Naive thymus-derived CD4-positive, alpha-beta T cell (primary cell): ENCODE results near the gene ASTN1. TPM values are rescaled to one million over a fixed set of nuclear protein-coding genes. Genes with fewer than 3 reads are reported as not detected.

Source experiments
- ATAC-seq: fragments of 150-1000 bp; cut with Tn5 transposase; 2 replicates; pipeline ENCODE4 v1.10.0; 2021; ENCODE audit warnings: mild to moderate bottlenecking, moderate library complexity
- CTCF ChIA-PET: fragments of 350-600 bp; sonication (Branson Sonifier 250); formaldehyde crosslinking; loops from one replicate; lab custom pipeline; 2021; ENCODE audit warnings: antibody characterized with exemption; lab: Charles Lee
- POLR2A ChIA-PET: fragments of 350-600 bp; sonication (Branson Sonifier 250); formaldehyde crosslinking; loops from one replicate; lab custom pipeline; 2021; ENCODE audit warnings: antibody characterized with exemption, inconsistent platforms; lab: Charles Lee
- DNase-seq, 9 donors: peaks; one replicate each; pipeline versions ENCODE4 v3.0.0 to v3.0.0-alpha.2; 2020 to 2022; ENCODE audit warnings: mixed read lengths in 1 of 9
- H3K27ac ChIP-seq: one replicate; pipeline ENCODE4 v1.7.0; 2013; ENCODE audit warnings: mild to moderate bottlenecking, low read depth, low read length, moderate library complexity
- H3K27me3 ChIP-seq, 2 donors: one replicate each; pipeline ENCODE4 v1.7.0; 2013; ENCODE audit warnings: low read length in 2 of 2, mild to moderate bottlenecking in 2 of 2, moderate library complexity in 2 of 2; ENCODE audit not compliant: control insufficient read depth in 2 of 2, insufficient read depth in 2 of 2
- H3K36me3 ChIP-seq, 3 experiments: 1 replicate in 2 of 3; 2 replicates in 1 of 3; pipeline ENCODE4 v1.7.0; 2013; ENCODE audit warnings: low read length in 3 of 3, mild to moderate bottlenecking in 3 of 3, moderate library complexity in 1 of 3; ENCODE audit not compliant: insufficient read depth in 3 of 3, control insufficient read depth in 2 of 3
- H3K4me1 ChIP-seq, 2 donors: one replicate each; pipeline ENCODE4 v1.7.0; 2013; ENCODE audit warnings: low read length in 2 of 2, mild to moderate bottlenecking in 2 of 2, moderate library complexity in 1 of 2; ENCODE audit not compliant: control insufficient read depth in 2 of 2, insufficient read depth in 2 of 2
- H3K4me3 ChIP-seq: 2 replicates; pipeline ENCODE4 v1.7.0; 2013; ENCODE audit warnings: mild to moderate bottlenecking, low read length
- H3K9me3 ChIP-seq, 3 experiments: 1 replicate in 2 of 3; 2 replicates in 1 of 3; pipeline ENCODE4 v1.7.0; 2013; ENCODE audit warnings: low read length in 3 of 3; ENCODE audit not compliant: control insufficient read depth in 2 of 3
- H3K27ac Mint-ChIP-seq, 9 donors: one replicate each; pipeline ENCODE4 v1.8.0; 2020 to 2022; ENCODE audit warnings: mixed read lengths in 9 of 9, mild to moderate bottlenecking in 8 of 9, moderate library complexity in 5 of 9, inconsistent platforms in 2 of 9
- H3K27me3 Mint-ChIP-seq, 5 donors: one replicate each; pipeline ENCODE4 v1.8.0; 2021 to 2022; ENCODE audit warnings: mixed read lengths in 5 of 5, mild to moderate bottlenecking in 1 of 5
- H3K36me3 Mint-ChIP-seq, 5 donors: one replicate each; pipeline ENCODE4 v1.8.0; 2020 to 2022; ENCODE audit warnings: mixed read lengths in 5 of 5, mild to moderate bottlenecking in 3 of 5, inconsistent platforms in 1 of 5
- H3K4me1 Mint-ChIP-seq, 7 donors: one replicate each; pipeline ENCODE4 v1.8.0; 2020 to 2022; ENCODE audit warnings: mixed read lengths in 7 of 7, mild to moderate bottlenecking in 3 of 7, inconsistent platforms in 1 of 7
- H3K4me3 Mint-ChIP-seq, 10 donors: one replicate each; pipeline ENCODE4 v1.8.0; 2020 to 2022; ENCODE audit warnings: mild to moderate bottlenecking in 10 of 10, mixed read lengths in 10 of 10, moderate library complexity in 6 of 10, inconsistent platforms in 2 of 10
- H3K9me3 Mint-ChIP-seq, 11 donors: one replicate each; pipeline ENCODE4 v1.8.0; 2020 to 2022; ENCODE audit warnings: mixed read lengths in 11 of 11, mild to moderate bottlenecking in 4 of 11, inconsistent platforms in 1 of 11, moderate library complexity in 1 of 11
- intact Hi-C, 2 donors: fragments of 100-400 bp; cut with micrococcal nuclease; formaldehyde crosslinking; loops; one replicate each; pipeline ENCODE4 v1.15.1; 2023
- polyA plus RNA-seq, 2 donors: library from polyadenylated mRNA; unstranded; fragments of 300-500 nt; fragmentation: Illumina TruSeq; gene quantifications; one replicate each; pipeline ENCODE4 v1.2.3, GENCODE V29; 2021
- total RNA-seq, 6 experiments: library from RNA in 5 of 6; stranded (reverse) in 5 of 6; gene quantifications; 1 replicate in 5 of 6; 2 replicates in 1 of 6; pipeline ENCODE4 v1.2.3 and lab custom pipeline; 2021 to 2026

The ASTN1 gene
- total and polyA plus RNA-seq, 7 experiments from 2014 or later: 0.07 TPM; not detected in 6

DNA sequence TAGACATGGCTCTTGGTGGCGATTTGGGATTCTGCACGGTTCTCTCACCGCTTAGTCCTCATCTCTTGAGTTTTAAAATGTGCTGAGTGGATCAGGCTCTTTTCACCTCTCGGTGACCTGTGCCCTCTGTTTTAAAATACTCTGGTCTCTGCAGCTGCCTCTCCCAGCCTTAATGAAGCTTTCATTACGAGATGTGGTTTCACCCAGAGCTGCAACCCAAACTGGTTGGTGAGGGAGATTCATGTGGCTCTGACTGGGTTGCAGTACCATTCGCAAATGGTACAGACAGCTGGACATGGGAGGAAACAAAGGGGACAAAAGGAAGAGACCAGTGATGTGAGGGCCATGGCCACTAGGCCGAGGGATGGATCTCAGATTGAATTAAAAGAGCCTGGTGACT, 258.9 kb downstream of the ASTN1 start:
- no peaks in the 10 kb centered on the region for H3K4me1 ChIP-seq
- Mint-ChIP-seq H3K36me3 (no peaks in the 10 kb centered on the region), H3K4me3 (no peak overlapping the region), H3K4me1 (peaks cover 0 to 3% (median 0%) of the 10 kb centered on the region in 7 donors), H3K27me3 (peaks cover 0 to 24% (median 11%) of the 10 kb centered on the region in 5 donors), H3K9me3 (peaks cover 0 to 14% (median 2%) of the 10 kb centered on the region in 11 donors), H3K27ac (no peak overlapping the region)
- ATAC-seq (no peak), DNase-seq (no peak)
- CTCF ChIA-PET: no interaction called here
- peaks cover 0 to 3% (median 0%) of the 10 kb centered on the region in 3 experiments for H3K9me3 ChIP-seq
- POLR2A ChIA-PET: no interaction called here
- intact Hi-C loops: no loop called here
- H3K27ac ChIP-seq: no peak overlapping the region
- no peaks in the 10 kb centered on the region for H3K27me3 ChIP-seq
- H3K36me3 ChIP-seq: no peaks in the 10 kb centered on the region
- no peak overlapping the region for H3K4me3 ChIP-seq

- Mint-ChIP-seq H3K4me1 (peaks cover 0 to 3% (median 0%) of the 10 kb centered on the region in 7 donors), H3K4me3 (no peak overlapping the region), H3K27me3 (peaks cover 4 to 28% (median 13%) of the 10 kb centered on the region in 5 donors), H3K36me3 (no peaks in the 10 kb centered on the region), H3K9me3 (peaks cover 0 to 14% (median 2%) of the 10 kb centered on the region in 11 donors), H3K27ac (no peak overlapping the region)
- no peak overlapping the region for H3K4me3 ChIP-seq
- ATAC-seq (no peak), DNase-seq (no peak)
- intact Hi-C loops: no loop called here
- ChIA-PET POLR2A (no interaction called here), CTCF (no interaction called here)
- no peaks in the 10 kb centered on the region for H3K27me3 ChIP-seq
- no peak overlapping the region for H3K27ac ChIP-seq
- peaks cover 0 to 3% (median 0%) of the 10 kb centered on the region in 3 experiments for H3K9me3 ChIP-seq
- H3K4me1 ChIP-seq: no peaks in the 10 kb centered on the region
- no peaks in the 10 kb centered on the region for H3K36me3 ChIP-seq
Observed at GRCh38 chr1:176904057-176904751, 260.3 kb downstream of the ASTN1 start.

GRCh38 chr1:176903474-176903873, 261.0 kb downstream of the ASTN1 start:
- ChIA-PET CTCF (no interaction called here), POLR2A (no interaction called here)
- Histone ChIP-seq H3K9me3 (no peaks in the 10 kb centered on the region), H3K36me3 (no peaks in the 10 kb centered on the region), H3K4me3 (no peak overlapping the region), H3K4me1 (no peaks in the 10 kb centered on the region), H3K27me3 (no peaks in the 10 kb centered on the region), H3K27ac (no peak overlapping the region)
- peaks cover 4 to 28% (median 13%) of the 10 kb centered on the region in 5 donors for H3K27me3 Mint-ChIP-seq
- H3K4me1 Mint-ChIP-seq: peaks cover 0 to 1% (median 0%) of the 10 kb centered on the region in 7 donors
- intact Hi-C loops: no loop called here
- ATAC-seq: no peak
- H3K4me3 Mint-ChIP-seq: no peak overlapping the region
- no peaks in the 10 kb centered on the region for H3K36me3 Mint-ChIP-seq
- H3K9me3 Mint-ChIP-seq: peaks cover 0 to 14% (median 2%) of the 10 kb centered on the region in 11 donors
- no peak for DNase-seq
- no peak overlapping the region for H3K27ac Mint-ChIP-seq

DNA sequence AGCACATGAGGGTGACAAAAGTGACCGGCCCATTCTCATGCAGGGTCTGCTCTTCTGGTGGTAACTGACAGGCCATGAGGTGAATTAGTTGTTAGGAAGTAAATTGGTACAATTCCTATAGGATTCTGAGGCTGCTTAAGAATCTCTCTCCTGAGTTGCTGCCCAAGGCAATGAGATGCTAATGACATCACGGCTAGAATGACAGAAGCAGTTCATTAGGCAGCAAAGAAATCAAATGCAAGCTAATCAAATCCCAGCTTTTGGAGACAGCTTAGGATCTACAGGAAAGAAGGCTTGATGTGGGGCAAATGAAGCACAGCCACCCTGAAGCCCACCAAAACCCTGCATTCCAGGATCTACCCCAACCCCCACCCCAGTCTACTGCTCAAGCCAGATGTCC, 265.2 kb downstream of the ASTN1 start:
- H3K9me3 Mint-ChIP-seq: peaks cover 0 to 7% (median 0%) of the 10 kb centered on the region in 11 donors
- ChIA-PET POLR2A (no interaction called here), CTCF (interaction anchor here (0.6 to 0.9 kb wide), 2 partner anchors 9 to 57 kb away, joined by 3 to 5 read pairs; no protein-coding TSS in a partner anchor)
- no peaks in the 10 kb centered on the region for H3K36me3 Mint-ChIP-seq
- H3K4me3 Mint-ChIP-seq: no peak overlapping the region
- Histone ChIP-seq H3K9me3 (no peaks in the 10 kb centered on the region), H3K4me1 (no peaks in the 10 kb centered on the region), H3K27me3 (peaks cover 0 to 4% of the 10 kb centered on the region in 2 donors), H3K4me3 (no peak overlapping the region), H3K27ac (no peak overlapping the region), H3K36me3 (no peaks in the 10 kb centered on the region)
- peaks cover 4 to 30% (median 22%) of the 10 kb centered on the region in 5 donors for H3K27me3 Mint-ChIP-seq
- ATAC-seq (no peak), DNase-seq (no peak)
- H3K27ac Mint-ChIP-seq: no peak overlapping the region
- peaks cover 5 to 8% (median 5%) of the 10 kb centered on the region in 7 donors for H3K4me1 Mint-ChIP-seq
- intact Hi-C loops: loop anchor here in 1 of 2 donors (5.0 kb wide), 1 partner anchor 283 kb away; no protein-coding TSS in a partner anchor

DNA sequence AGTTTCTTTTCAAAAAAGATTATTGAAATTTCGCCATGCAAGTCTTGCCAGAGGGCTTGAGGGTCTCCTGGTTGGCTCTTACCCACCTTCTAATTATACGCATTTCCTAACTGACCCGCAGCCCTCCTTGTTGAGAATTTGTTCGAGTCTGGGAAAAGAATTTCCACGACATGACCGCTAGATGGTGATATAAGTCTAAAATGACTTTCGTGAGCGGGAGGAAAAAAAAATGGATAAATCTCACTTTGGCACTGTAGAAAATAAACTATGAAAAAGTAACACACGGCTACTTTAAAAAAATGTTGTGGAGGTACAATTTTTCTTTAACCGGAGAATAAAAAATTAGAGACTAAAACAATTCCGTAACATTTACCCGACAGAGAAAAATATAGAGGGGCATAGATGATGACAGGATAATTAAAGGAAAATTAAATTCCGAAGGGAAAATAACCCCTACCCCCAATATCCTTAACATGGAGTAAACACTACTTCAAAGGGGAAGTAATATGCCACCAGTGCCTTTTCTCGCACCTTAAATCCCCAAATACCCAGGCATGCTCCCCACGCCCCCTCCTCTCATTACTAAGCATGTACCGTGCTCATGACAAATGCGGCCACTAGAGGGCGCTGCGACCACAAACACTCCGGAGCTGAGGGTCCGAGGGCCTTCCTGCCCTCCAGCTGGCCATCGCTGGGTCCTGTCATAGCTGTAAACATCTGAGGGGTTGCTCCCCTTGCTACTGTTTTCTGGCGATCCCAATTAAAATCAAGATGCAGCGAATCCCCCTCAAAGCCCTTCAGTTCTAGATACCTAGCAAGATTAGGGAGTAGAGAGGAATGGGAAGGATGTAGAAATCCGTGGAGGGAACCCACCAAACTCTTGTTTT, 266.9 kb downstream of the ASTN1 start:
- Mint-ChIP-seq H3K36me3 (no peaks in the 10 kb centered on the region), H3K9me3 (peaks cover 0 to 5% (median 0%) of the 10 kb centered on the region in 11 donors), H3K27ac (no peak overlapping the region), H3K4me1 (peaks cover 4 to 8% (median 5%) of the 10 kb centered on the region in 7 donors), H3K4me3 (peak overlapping the region in 3 of 10 donors; percentile 0 to 45 (median 34)), H3K27me3 (peaks cover 4 to 18% (median 16%) of the 10 kb centered on the region in 5 donors)
- H3K4me3 ChIP-seq: no peak overlapping the region
- POLR2A ChIA-PET: no interaction called here
- H3K9me3 ChIP-seq: no peaks in the 10 kb centered on the region
- no peak overlapping the region for H3K27ac ChIP-seq
- DNase-seq (peak in 3 of 9 donors; percentile 3 to 33 (median 5)), ATAC-seq (no peak)
- peaks cover 0 to 4% of the 10 kb centered on the region in 2 donors for H3K27me3 ChIP-seq
- no peaks in the 10 kb centered on the region for H3K36me3 ChIP-seq
- CTCF ChIA-PET: interaction anchor here (1.0 kb wide), 1 partner anchor 11 kb away, joined by 3 read pairs; no protein-coding TSS in a partner anchor
- no peaks in the 10 kb centered on the region for H3K4me1 ChIP-seq
- intact Hi-C loops: loop anchor here in 1 of 2 donors (5.0 kb wide), 1 partner anchor 285 kb away; no protein-coding TSS in a partner anchor

DNA sequence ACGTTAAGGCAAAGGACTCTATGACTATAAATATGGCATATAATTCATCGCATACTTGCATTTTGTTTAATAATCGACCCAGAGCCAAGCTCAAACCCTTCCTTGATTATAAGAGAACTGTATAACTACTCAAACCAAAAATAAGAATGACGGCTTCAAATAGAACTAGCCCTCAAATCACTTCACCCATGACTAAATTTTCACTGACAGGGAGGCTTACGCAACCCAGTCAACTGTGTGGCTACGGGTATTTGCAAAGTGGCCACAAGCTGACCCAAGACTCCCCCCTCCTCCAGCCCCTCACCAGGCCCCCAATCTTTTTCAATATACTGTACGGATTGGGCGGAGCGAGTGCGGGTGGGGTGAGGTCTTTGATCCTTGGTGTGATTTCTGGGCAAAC, 268.3 kb downstream of the ASTN1 start:
- H3K27ac Mint-ChIP-seq: no peak overlapping the region
- ATAC-seq: no peak
- DNase-seq: no peak
- POLR2A ChIA-PET: no interaction called here
- H3K4me3 ChIP-seq: no peak overlapping the region
- no peaks in the 10 kb centered on the region for H3K36me3 Mint-ChIP-seq
- peaks cover 4 to 18% (median 16%) of the 10 kb centered on the region in 5 donors for H3K27me3 Mint-ChIP-seq
- H3K27me3 ChIP-seq: peaks cover 0 to 4% of the 10 kb centered on the region in 2 donors
- peaks cover 4 to 8% (median 5%) of the 10 kb centered on the region in 7 donors for H3K4me1 Mint-ChIP-seq
- intact Hi-C loops: loop anchor here in 1 of 2 donors (5.0 kb wide), 1 partner anchor 286 kb away; no protein-coding TSS in a partner anchor
- no peaks in the 10 kb centered on the region for H3K4me1 ChIP-seq
- H3K9me3 Mint-ChIP-seq: peaks cover 0 to 6% (median 0%) of the 10 kb centered on the region in 11 donors
- no peaks in the 10 kb centered on the region for H3K36me3 ChIP-seq
- CTCF ChIA-PET: no interaction called here
- H3K4me3 Mint-ChIP-seq: no peak overlapping the region
- no peak overlapping the region for H3K27ac ChIP-seq
- H3K9me3 ChIP-seq: no peaks in the 10 kb centered on the region
